ENCODE data around the gene DLEC1.

DLEC1 gene

GRCh38 chr3:38130631-38131065, 91.6 kb downstream of the DLEC1 start:
- TF ChIP-seq SIN3A (IDR thresholded peaks at IDR 0.05; ENCODE audit: borderline replicate concordance, insufficient read depth, low read length) = no peak
- no peak for TF ChIP-seq REST (IDR thresholded peaks at IDR 0.05; ENCODE audit: insufficient read depth in 1 of 2, low read depth in 2 of 2, low read length in 2 of 2)
- no peak for TF ChIP-seq POLR2AphosphoS5 (IDR thresholded peaks at IDR 0.05; ENCODE audit: low read depth, low read length)
- TF ChIP-seq TAF1 (IDR thresholded peaks at IDR 0.05; ENCODE audit: borderline replicate concordance, insufficient read depth, low read length) = no peak
- no peak for TF ChIP-seq FOXP2 (optimal IDR thresholded peaks at IDR 0.05; ENCODE audit: borderline replicate concordance, extremely low read depth, extremely low read length, insufficient read depth)

DNA sequence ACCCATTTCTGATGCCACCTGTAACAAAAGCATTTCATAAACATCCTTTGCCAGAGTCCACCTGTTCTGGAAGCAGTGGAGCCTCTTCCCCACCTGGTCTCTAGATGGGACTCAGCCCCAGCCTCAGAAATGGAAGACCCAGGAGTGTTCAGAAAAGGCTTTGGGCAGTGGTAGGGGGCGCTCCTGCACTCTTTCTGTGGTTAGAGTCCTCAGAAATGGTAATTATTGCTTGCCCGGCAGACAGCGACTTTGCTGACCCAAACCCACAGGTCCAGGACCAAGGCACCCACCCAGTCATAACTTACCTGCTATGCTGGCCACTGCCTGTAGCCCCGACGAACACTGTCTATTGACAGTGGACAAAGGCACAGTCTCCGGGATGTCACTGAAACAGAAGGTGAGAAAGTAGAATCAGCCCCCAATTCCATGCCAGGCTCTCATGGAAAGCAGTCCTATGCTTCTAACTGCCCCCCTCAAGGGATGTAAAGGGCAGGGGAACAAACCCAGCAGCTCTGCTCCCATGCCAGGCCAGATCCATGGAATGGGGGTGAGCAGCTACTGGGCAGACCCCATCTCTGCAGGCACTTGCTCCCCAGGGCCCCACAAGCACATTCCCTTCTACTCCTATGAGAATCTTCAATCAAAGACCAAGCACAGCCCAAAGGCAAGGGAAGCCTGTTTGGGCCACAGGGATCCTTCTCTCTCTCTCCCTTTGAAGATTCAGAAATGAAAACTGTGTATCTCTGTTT, 92.8 kb downstream of the DLEC1 start:
- TF ChIP-seq REST (IDR thresholded peaks at IDR 0.05; ENCODE audit: insufficient read depth in 1 of 2, low read depth in 2 of 2, low read length in 2 of 2) = no peak
- no peak for TF ChIP-seq FOXP2 (optimal IDR thresholded peaks at IDR 0.05; ENCODE audit: borderline replicate concordance, extremely low read depth, extremely low read length, insufficient read depth)
- TF ChIP-seq TAF1 (IDR thresholded peaks at IDR 0.05; ENCODE audit: borderline replicate concordance, insufficient read depth, low read length) = no peak
- TF ChIP-seq SIN3A (IDR thresholded peaks at IDR 0.05; ENCODE audit: borderline replicate concordance, insufficient read depth, low read length) = no peak
- TF ChIP-seq POLR2AphosphoS5 (IDR thresholded peaks at IDR 0.05; ENCODE audit: low read depth, low read length) = no peak

GRCh38 chr3:38133209-38133556, 94.2 kb downstream of the DLEC1 start:
- no peak for TF ChIP-seq REST (IDR thresholded peaks at IDR 0.05; ENCODE audit: insufficient read depth in 1 of 2, low read depth in 2 of 2, low read length in 2 of 2)

- TF ChIP-seq SIN3A (IDR thresholded peaks at IDR 0.05; ENCODE audit: borderline replicate concordance, insufficient read depth, low read length) (no peak), POLR2AphosphoS5 (IDR thresholded peaks at IDR 0.05; ENCODE audit: low read depth, low read length) (no peak), TAF1 (IDR thresholded peaks at IDR 0.05; ENCODE audit: borderline replicate concordance, insufficient read depth, low read length) (no peak), FOXP2 (optimal IDR thresholded peaks at IDR 0.05; ENCODE audit: borderline replicate concordance, extremely low read depth, extremely low read length, insufficient read depth) (no peak), REST (IDR thresholded peaks at IDR 0.05; ENCODE audit: insufficient read depth in 1 of 2, low read depth in 2 of 2, low read length in 2 of 2) (no peak)
These were observed 94.8 kb downstream of the DLEC1 start for GRCh38 chr3:38133557-38134405.

Data from PFSK-1 (cell line).